HepG2 (cell line): ENCODE data around the gene DIPK1B.

Source experiments
- ARNTL ChIP-seq: sonication (generic); formaldehyde crosslinking; IDR thresholded peaks from 2 replicates; pipeline ENCODE4 v1.4.0; 2020; ENCODE audit warnings: mild to moderate bottlenecking, missing genetic modification reagents
- CREB1 ChIP-seq, 2 experiments: fragments of 450-650 bp in 1 of 2; IDR thresholded peaks; 2 replicates each; pipeline ENCODE4 v1.6.1; 2016 to 2017; ENCODE audit warnings: control low read depth in 1 of 2, mild to moderate bottlenecking in 1 of 2, missing compliant biosample characterization in 1 of 2, missing genetic modification characterization in 1 of 2
- ELF4 ChIP-seq: sonication (generic); formaldehyde crosslinking; IDR thresholded peaks from 2 replicates; pipeline ENCODE4 v1.5.0; 2020; ENCODE audit warnings: missing genetic modification reagents, mild to moderate bottlenecking, moderate library complexity, borderline replicate concordance
- FOXA1 ChIP-seq, 2 experiments: fragments of 450-650 bp in 1 of 2; sonication (generic) in 1 of 2; formaldehyde crosslinking in 1 of 2; IDR thresholded peaks; 2 replicates each; pipeline versions ENCODE4 v1.4.0 to v1.6.1; 2016 to 2020; ENCODE audit warnings: missing genetic modification reagents in 1 of 2
- KLF16 ChIP-seq, 2 experiments: sonication (generic) in 1 of 2; formaldehyde crosslinking in 1 of 2; IDR thresholded peaks; 2 replicates each; pipeline versions ENCODE4 v1.6.1 to v1.8.0; 2016 to 2023; ENCODE audit warnings: missing genetic modification reagents in 2 of 2, missing compliant biosample characterization in 1 of 2
- MED8 ChIP-seq: sonication (generic); formaldehyde crosslinking; IDR thresholded peaks from 2 replicates; pipeline ENCODE4 v1.8.1; 2023; ENCODE audit warnings: mild to moderate bottlenecking, missing genetic modification reagents; ENCODE audit not compliant: insufficient replicate concordance
- RFX5 ChIP-seq: IDR thresholded peaks from 2 replicates; pipeline ENCODE4 v1.6.1; 2011; ENCODE audit warnings: low read depth, low read length, improper control_type of control experiment
- SIN3A ChIP-seq: IDR thresholded peaks from 2 replicates; pipeline ENCODE4 v1.6.1; 2011; ENCODE audit warnings: low read depth, mild to moderate bottlenecking, control low read depth, low read length, borderline replicate concordance
- ZKSCAN5 ChIP-seq: sonication (generic); formaldehyde crosslinking; IDR thresholded peaks from 2 replicates; pipeline ENCODE4 v1.5.1; 2020; ENCODE audit warnings: mild to moderate bottlenecking, missing genetic modification reagents
- TF ChIP-seq, protein P1 (sequence below): sonication (generic); formaldehyde crosslinking; IDR thresholded peaks from 2 replicates; pipeline ENCODE4 v1.5.0; 2020; ENCODE audit warnings: mild to moderate bottlenecking, missing genetic modification reagents, moderate library complexity
- TF ChIP-seq, protein P2 (sequence below): sonication (generic); formaldehyde crosslinking; IDR thresholded peaks from 2 replicates; pipeline ENCODE4 v1.4.0; 2020; ENCODE audit warnings: missing genetic modification reagents
- TF ChIP-seq, protein P3 (sequence below): sonication (generic); formaldehyde crosslinking; IDR thresholded peaks from 2 replicates; pipeline ENCODE4 v1.5.1; 2020; ENCODE audit warnings: mild to moderate bottlenecking, missing genetic modification reagents

DNA sequence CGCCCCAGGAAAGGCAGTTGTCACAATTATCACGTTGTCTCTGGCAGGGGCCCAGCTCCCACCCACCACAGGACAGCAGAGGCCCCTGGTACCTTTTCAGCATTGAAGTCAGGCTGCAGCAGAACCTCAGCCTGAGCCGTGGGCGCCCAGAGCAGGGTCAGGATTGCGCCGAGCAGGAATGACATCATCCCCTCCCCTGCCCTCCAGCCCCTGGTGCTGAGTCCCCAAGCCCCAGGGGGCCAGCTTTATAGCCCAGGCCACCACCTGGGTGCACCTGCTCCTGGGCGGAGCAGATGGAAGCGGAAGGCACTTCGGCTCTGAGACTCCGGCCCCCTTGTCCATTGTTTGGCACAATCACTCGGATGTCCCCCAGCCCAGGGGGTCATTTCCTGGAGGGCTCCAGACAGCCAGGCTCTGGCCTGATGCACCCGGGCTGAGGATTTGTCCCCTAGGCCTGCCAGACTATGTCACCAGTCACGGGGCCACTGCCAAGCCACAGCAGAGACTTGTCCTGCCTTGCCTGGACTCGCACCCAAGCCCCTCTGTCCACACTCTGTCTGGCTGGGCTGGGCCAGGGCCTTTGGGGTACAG lies 52.0 kb downstream of the DIPK1B start, which contains the start of gene LCN15:
- TF ChIP-seq, protein P1, sequence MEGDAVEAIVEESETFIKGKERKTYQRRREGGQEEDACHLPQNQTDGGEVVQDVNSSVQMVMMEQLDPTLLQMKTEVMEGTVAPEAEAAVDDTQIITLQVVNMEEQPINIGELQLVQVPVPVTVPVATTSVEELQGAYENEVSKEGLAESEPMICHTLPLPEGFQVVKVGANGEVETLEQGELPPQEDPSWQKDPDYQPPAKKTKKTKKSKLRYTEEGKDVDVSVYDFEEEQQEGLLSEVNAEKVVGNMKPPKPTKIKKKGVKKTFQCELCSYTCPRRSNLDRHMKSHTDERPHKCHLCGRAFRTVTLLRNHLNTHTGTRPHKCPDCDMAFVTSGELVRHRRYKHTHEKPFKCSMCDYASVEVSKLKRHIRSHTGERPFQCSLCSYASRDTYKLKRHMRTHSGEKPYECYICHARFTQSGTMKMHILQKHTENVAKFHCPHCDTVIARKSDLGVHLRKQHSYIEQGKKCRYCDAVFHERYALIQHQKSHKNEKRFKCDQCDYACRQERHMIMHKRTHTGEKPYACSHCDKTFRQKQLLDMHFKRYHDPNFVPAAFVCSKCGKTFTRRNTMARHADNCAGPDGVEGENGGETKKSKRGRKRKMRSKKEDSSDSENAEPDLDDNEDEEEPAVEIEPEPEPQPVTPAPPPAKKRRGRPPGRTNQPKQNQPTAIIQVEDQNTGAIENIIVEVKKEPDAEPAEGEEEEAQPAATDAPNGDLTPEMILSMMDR (CRISPR knock-in tag) = no peak
- no peak for TF ChIP-seq CREB1 (IDR thresholded peaks at IDR 0.05)
- TF ChIP-seq CREB1 (CRISPR knock-in tag; IDR thresholded peaks at IDR 0.05) = no peak
- no peak for TF ChIP-seq RFX5
- no peak for TF ChIP-seq ELF4 (CRISPR knock-in tag)
- TF ChIP-seq, protein P2, sequence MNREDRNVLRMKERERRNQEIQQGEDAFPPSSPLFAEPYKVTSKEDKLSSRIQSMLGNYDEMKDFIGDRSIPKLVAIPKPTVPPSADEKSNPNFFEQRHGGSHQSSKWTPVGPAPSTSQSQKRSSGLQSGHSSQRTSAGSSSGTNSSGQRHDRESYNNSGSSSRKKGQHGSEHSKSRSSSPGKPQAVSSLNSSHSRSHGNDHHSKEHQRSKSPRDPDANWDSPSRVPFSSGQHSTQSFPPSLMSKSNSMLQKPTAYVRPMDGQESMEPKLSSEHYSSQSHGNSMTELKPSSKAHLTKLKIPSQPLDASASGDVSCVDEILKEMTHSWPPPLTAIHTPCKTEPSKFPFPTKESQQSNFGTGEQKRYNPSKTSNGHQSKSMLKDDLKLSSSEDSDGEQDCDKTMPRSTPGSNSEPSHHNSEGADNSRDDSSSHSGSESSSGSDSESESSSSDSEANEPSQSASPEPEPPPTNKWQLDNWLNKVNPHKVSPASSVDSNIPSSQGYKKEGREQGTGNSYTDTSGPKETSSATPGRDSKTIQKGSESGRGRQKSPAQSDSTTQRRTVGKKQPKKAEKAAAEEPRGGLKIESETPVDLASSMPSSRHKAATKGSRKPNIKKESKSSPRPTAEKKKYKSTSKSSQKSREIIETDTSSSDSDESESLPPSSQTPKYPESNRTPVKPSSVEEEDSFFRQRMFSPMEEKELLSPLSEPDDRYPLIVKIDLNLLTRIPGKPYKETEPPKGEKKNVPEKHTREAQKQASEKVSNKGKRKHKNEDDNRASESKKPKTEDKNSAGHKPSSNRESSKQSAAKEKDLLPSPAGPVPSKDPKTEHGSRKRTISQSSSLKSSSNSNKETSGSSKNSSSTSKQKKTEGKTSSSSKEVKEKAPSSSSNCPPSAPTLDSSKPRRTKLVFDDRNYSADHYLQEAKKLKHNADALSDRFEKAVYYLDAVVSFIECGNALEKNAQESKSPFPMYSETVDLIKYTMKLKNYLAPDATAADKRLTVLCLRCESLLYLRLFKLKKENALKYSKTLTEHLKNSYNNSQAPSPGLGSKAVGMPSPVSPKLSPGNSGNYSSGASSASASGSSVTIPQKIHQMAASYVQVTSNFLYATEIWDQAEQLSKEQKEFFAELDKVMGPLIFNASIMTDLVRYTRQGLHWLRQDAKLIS (CRISPR knock-in tag) = no peak
- TF ChIP-seq ZKSCAN5 = no peak
- TF ChIP-seq MED8 (CRISPR knock-in tag) = no peak
- no peak for TF ChIP-seq SIN3A
- TF ChIP-seq, protein P3, sequence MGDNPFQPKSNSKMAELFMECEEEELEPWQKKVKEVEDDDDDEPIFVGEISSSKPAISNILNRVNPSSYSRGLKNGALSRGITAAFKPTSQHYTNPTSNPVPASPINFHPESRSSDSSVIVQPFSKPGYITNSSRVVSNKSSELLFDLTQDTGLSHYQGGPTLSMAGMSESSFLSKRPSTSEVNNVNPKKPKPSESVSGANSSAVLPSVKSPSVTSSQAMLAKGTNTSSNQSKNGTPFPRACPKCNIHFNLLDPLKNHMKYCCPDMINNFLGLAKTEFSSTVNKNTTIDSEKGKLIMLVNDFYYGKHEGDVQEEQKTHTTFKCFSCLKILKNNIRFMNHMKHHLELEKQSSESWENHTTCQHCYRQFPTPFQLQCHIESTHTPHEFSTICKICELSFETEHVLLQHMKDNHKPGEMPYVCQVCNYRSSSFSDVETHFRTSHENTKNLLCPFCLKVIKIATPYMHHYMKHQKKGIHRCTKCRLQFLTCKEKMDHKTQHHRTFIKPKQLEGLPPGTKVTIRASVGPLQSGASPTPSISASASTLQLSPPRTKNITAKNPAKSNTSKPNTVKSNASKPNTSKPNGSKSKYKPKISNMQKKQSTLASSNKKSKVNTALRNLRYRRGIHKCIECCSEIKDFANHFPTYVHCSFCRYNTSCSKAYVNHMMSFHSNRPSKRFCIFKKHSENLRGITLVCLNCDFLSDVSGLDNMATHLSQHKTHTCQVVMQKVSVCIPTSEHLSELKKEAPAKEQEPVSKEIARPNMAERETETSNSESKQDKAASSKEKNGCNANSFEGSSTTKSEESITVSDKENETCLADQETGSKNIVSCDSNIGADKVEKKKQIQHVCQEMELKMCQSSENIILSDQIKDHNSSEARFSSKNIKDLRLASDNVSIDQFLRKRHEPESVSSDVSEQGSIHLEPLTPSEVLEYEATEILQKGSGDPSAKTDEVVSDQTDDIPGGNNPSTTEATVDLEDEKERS (CRISPR knock-in tag) = no peak
- TF ChIP-seq ARNTL (CRISPR knock-in tag) = no peak
- no peak for TF ChIP-seq FOXA1 (IDR thresholded peaks at IDR 0.05)
- no peak for TF ChIP-seq FOXA1 (CRISPR knock-in tag; IDR thresholded peaks at IDR 0.05)
- no peak for TF ChIP-seq KLF16 (CRISPR knock-in tag; IDR thresholded peaks at IDR 0.05)
